ENCODE data around the gene CYP4F11. TPM values are rescaled to one million over a fixed set of nuclear protein-coding genes. Genes with fewer than 3 reads are reported as not detected.
"Not testable (repeated sequence)": the region's sequence is repeated elsewhere in the genome, so short reads cannot be mapped to it uniquely, and the experiment has no call there.

The CYP4F11 gene
- total RNA-seq, 1 experiment from 2014 or later, result 0.03 TPM

DNA sequence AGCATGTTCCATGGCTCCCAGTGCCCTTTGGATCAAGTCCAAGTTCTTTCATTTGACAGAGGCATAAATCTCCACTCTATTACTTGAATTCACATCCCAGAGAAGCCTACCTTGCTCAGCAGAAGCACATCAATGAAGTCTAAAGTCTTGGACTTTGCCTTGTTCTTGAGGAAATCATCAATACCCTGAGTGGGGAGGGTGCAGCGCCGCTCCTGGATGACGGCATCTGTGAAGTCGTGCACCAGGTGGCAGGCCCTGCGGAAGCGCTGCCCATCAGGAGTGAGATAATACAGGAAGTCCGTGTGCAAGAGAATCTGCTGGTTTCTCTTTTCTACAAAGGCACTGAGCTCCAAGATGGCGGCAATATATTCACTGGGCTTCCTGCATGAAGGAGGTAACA is 10.6 kb downstream of the CYP4F11 start:
- DNase-seq (ENCODE audit: low read depth), result no peak

DNA sequence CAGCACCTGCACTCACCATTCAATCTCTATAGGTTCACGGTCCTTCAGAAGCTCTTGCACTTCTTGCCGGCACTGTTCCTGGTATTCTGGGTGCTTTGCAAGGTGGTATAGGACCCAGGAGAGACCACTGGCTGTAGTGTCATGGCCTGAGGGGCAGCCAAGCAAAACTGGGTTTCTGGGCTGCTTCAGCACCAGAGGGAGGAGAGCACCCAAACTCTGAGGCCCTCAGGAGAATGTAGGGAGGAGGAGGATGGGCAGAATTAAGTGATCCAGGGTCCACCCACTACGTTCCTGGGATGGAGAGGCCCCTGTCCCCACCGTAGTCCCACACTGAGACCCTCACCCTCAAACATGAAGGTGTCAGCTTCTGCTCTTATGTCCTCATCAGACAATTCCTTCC is 12.3 kb downstream of the CYP4F11 start:
- no peak for DNase-seq (ENCODE audit: low read depth)

DNA sequence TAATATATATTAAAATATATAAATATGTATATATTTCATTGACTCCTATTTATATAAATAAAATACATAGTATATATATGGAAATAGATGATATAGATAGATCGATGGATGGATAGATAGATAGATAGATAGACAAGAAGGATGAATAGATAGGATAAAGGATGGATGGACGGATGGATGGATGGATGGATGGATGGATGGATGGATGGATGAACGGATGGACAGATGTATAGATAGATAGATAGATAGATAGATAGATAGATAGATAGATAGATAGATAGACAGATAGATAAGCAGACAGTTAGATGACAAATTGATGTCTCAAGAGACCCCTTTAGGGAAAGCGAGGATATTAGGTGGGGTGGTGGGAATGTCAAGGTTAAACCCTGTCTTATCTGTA is 15.1 kb downstream of the CYP4F11 start:
- no peak for DNase-seq (ENCODE audit: low read depth)

GRCh38 chr19:15915109-15915508 is 19.2 kb downstream of the CYP4F11 start:
- no peak for DNase-seq (ENCODE audit: low read depth)

- DNase-seq (ENCODE audit: low read depth), result no peak
These were observed 20.5 kb downstream of the CYP4F11 start for GRCh38 chr19:15913830-15914229.

GRCh38 chr19:15913384-15913783 is 20.9 kb downstream of the CYP4F11 start:
- DNase-seq (ENCODE audit: low read depth), result no peak

GRCh38 chr19:15911599-15912235 is 22.6 kb downstream of the CYP4F11 start:
- DNase-seq (ENCODE audit: low read depth), result no peak

DNA sequence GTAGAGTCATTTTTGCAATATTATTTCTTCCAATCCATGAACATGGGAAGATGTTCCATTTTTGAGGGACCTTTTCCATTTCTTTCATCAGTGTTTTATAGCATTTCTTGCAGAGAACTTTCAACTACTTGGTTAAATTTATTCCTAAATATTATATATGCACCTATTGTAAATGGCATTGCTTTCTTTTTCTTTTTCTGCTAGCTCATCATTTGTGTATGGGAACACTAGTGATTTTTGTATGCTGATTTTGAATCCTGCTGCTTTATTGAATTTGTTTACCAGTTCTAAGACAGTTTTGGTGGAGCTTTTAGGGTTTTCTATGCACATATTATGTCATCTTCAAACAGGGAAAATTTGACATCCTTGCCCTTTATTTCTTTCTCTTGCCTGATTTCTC is 29.3 kb downstream of the CYP4F11 start:
- DNase-seq (ENCODE audit: low read depth), result no peak

GRCh38 chr19:15902898-15903297 is 31.4 kb downstream of the CYP4F11 start:
- DNase-seq (ENCODE audit: low read depth), result not testable (repeated sequence)

- no peak for DNase-seq (ENCODE audit: low read depth)
These were observed 32.1 kb downstream of the CYP4F11 start for GRCh38 chr19:15902254-15902653.

DNA sequence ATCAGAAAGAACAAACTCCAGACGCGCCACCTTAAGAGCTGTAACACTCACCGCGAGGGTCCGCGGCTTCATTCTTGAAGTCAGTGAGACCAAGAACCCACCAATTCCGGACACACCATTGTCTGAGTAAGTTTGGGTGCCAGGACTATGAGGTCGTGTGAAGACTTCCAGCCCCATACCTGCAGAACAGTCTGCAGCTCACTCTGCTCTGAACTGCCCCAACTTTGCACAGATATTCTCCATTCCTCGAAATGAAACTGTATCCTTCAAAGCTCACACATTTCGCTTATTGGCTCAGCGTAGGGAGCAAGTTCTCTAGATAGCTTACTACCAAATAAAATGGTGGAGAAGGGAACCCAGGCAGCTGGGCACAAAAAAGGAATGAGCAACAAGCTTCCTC is 33.8 kb downstream of the CYP4F11 start:
- DNase-seq (ENCODE audit: low read depth), result no peak

DNA sequence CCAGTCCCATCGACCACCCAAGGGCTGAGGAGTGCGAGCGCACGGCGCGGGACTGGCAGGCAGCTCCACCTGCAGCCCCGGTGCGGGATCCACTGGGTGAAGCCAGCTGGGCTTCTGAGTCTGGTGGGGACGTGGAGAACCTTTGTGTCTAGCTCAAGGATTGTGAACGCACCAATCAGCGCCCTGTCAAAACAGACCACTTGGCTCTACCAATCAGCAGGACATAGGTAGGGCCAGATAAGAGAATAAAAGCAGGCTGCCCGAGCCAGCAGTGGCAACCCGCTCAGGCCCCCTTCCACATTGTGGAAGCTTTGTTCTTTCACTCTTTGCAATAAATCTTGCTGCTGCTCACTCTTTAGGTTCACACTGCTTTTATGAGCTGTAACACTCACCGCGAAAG is 34.3 kb downstream of the CYP4F11 start:
- not testable (repeated sequence) for DNase-seq (ENCODE audit: low read depth)

- DNase-seq (ENCODE audit: low read depth), result not testable (repeated sequence)
These were observed 34.8 kb downstream of the CYP4F11 start for GRCh38 chr19:15899561-15899960.

GRCh38 chr19:15897738-15898276 is 36.5 kb downstream of the CYP4F11 start, which contains the start of gene CYP4F2:
Gene CYP4F2 (minus strand): TSS chr19:15898074. CDS start chr19:15897611, 463 bp downstream.
- no peak for DNase-seq (ENCODE audit: low read depth)

GRCh38 chr19:15897026-15897737 is 37.1 kb downstream of the CYP4F11 start:
- DNase-seq (ENCODE audit: low read depth), result no peak

GRCh38 chr19:15895876-15896430 is 38.4 kb downstream of the CYP4F11 start:
- DNase-seq (ENCODE audit: low read depth), result no peak

GRCh38 chr19:15894359-15894758 is 40.0 kb downstream of the CYP4F11 start:
- DNase-seq (ENCODE audit: low read depth), result no peak

GRCh38 chr19:15893477-15893876 is 40.9 kb downstream of the CYP4F11 start:
- DNase-seq (ENCODE audit: low read depth), result no peak

- no peak for DNase-seq (ENCODE audit: low read depth)
These were observed 42.3 kb downstream of the CYP4F11 start for GRCh38 chr19:15892012-15892411.

DNA sequence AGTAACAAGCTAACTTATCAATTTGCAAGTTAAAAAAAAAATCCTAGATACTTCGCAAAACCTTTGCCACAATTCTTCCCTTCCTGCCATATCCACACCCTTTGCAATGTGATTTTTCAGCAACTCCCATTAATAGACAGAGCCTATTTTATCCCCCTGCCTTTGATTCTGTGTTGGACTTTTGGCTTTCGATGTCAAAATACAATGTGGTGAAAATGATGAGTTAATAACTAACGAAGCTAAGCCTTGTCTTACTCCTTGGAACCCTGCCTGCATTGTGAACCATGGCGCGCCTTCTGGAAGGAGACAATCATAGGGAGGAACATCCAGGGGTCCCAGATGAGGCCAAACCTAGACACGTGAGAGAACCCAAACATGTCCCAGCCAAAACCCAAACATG is 42.9 kb downstream of the CYP4F11 start:
- DNase-seq (ENCODE audit: low read depth), result no peak

GRCh38 chr19:15889339-15889738 is 45.0 kb downstream of the CYP4F11 start:
- not testable (repeated sequence) for DNase-seq (ENCODE audit: low read depth)

GRCh38 chr19:15885919-15886318 is 48.4 kb downstream of the CYP4F11 start:
- no peak for DNase-seq (ENCODE audit: low read depth)

Measured in HT1080 (cell line).